Esophagus squamous epithelium (tissue), 4 donors: ENCODE measurements around the gene ZNF512B.

Source experiments
- CTCF ChIP-seq, 6 experiments: fragments of 450-650 bp in 4 of 6; fragments of 200-600 bp in 2 of 6; sonication (generic) in 2 of 6; IDR thresholded peaks; one replicate each; pipeline ENCODE4 v1.5.1; 2016 to 2019; ENCODE audit warnings: antibody characterized with exemption in 6 of 6, mild to moderate bottlenecking in 4 of 6, moderate library complexity in 4 of 6
- POLR2A ChIP-seq, 4 donors: fragments of 450-650 bp; IDR thresholded peaks; one replicate each; pipeline ENCODE4 v1.6.1; 2017; ENCODE audit warnings: antibody characterized with exemption in 4 of 4, mild to moderate bottlenecking in 4 of 4, moderate library complexity in 3 of 4

- no peak for TF ChIP-seq CTCF (IDR thresholded peaks at IDR 0.05)
- TF ChIP-seq POLR2A (IDR thresholded peaks at IDR 0.05): no peak
Observed at GRCh38 chr20:63953764-63954429, 15.8 kb downstream of the ZNF512B start.
